Endothelial cell (in vitro differentiated cells): ENCODE results near the gene CUZD1. TPM values are rescaled to one million over a fixed set of nuclear protein-coding genes. Genes with fewer than 3 reads are reported as not detected.
A peak's percentile ranks its signal among the peaks of the same experiment; 100 is the strongest.
"Not testable (repeated sequence)": the region's sequence is repeated elsewhere in the genome, so short reads cannot be mapped to it uniquely, and the experiment has no call there.

Experiments used
- DNase-seq: peaks from one replicate; pipeline ENCODE4 v3.0.0; 2021; ENCODE audit warnings: low spot score
- H3K27ac Mint-ChIP-seq: one replicate; pipeline ENCODE4 v1.8.0; 2021; ENCODE audit warnings: mixed read lengths, inconsistent platforms; ENCODE audit not compliant: unreplicated experiment
- H3K27me3 Mint-ChIP-seq: one replicate; pipeline ENCODE4 v1.8.0; 2021; ENCODE audit warnings: mild to moderate bottlenecking, moderate library complexity, mixed read lengths, inconsistent platforms; ENCODE audit not compliant: unreplicated experiment
- H3K36me3 Mint-ChIP-seq: one replicate; pipeline ENCODE4 v1.8.0; 2021; ENCODE audit warnings: mild to moderate bottlenecking, low read depth, mixed read lengths, inconsistent platforms; ENCODE audit not compliant: unreplicated experiment
- H3K4me1 Mint-ChIP-seq: one replicate; pipeline ENCODE4 v1.8.0; 2021; ENCODE audit warnings: mild to moderate bottlenecking, mixed read lengths, inconsistent platforms; ENCODE audit not compliant: unreplicated experiment
- H3K4me3 Mint-ChIP-seq: one replicate; pipeline ENCODE4 v1.8.0; 2021; ENCODE audit warnings: mild to moderate bottlenecking, mixed read lengths, inconsistent platforms; ENCODE audit not compliant: unreplicated experiment
- H3K9me3 Mint-ChIP-seq: one replicate; pipeline ENCODE4 v1.8.0; 2021; ENCODE audit warnings: mixed read lengths, inconsistent platforms; ENCODE audit not compliant: unreplicated experiment
- CTCF ChIP-seq: fragments of 200-600 bp; sonication (generic); IDR thresholded peaks from one replicate; pipeline ENCODE4 v1.5.0; 2021; ENCODE audit warnings: antibody characterized with exemption; ENCODE audit not compliant: unreplicated experiment
- total RNA-seq: library from RNA; stranded (reverse); fragmentation: NEBNext Ultra II Directional; extraction: Animal tissue kit (Norgen Biotek cat#: 25700); gene quantifications from one replicate; pipeline ENCODE4 v1.2.1, GENCODE V29; 2021; ENCODE audit not compliant: unreplicated experiment

CUZD1 gene
- total RNA-seq, 1 donor from 2014 or later: 0.54 TPM

- peaks cover 4% of the 10 kb centered on the region for H3K4me1 Mint-ChIP-seq
- H3K27me3 Mint-ChIP-seq: no peaks in the 10 kb centered on the region
- no peak overlapping the region for H3K27ac Mint-ChIP-seq
- peaks cover 4% of the 10 kb centered on the region for H3K9me3 Mint-ChIP-seq
- H3K4me3 Mint-ChIP-seq: no peak overlapping the region
- peaks cover 6% of the 10 kb centered on the region for H3K36me3 Mint-ChIP-seq
- no peak for DNase-seq
- no peak for TF ChIP-seq CTCF
Observed at GRCh38 chr10:122863216-122864193, 17.8 kb upstream of the CUZD1 start.

- H3K4me1 Mint-ChIP-seq: peaks cover 4% of the 10 kb centered on the region
- H3K27ac Mint-ChIP-seq: peak overlapping the region; percentile 39
- H3K27me3 Mint-ChIP-seq: no peaks in the 10 kb centered on the region
- peaks cover 2% of the 10 kb centered on the region for H3K36me3 Mint-ChIP-seq
- no peak for DNase-seq
- H3K9me3 Mint-ChIP-seq: peaks cover 2% of the 10 kb centered on the region
- no peak for TF ChIP-seq CTCF
- H3K4me3 Mint-ChIP-seq: no peak overlapping the region
Observed at GRCh38 chr10:122861711-122862161, 16.1 kb upstream of the CUZD1 start.

- Mint-ChIP-seq H3K4me1 (peaks cover 4% of the 10 kb centered on the region), H3K4me3 (no peak overlapping the region)
- no peak for TF ChIP-seq CTCF
Observed at GRCh38 chr10:122859527-122859926, 13.9 kb upstream of the CUZD1 start.

GRCh38 chr10:122858042-122858441, 12.4 kb upstream of the CUZD1 start:
- not testable (repeated sequence) for H3K9me3 Mint-ChIP-seq, H3K4me3 Mint-ChIP-seq, H3K36me3 Mint-ChIP-seq, DNase-seq, H3K27me3 Mint-ChIP-seq, H3K27ac Mint-ChIP-seq, H3K4me1 Mint-ChIP-seq

More at GRCh38 chr10:122859527-122859926, 13.9 kb upstream of the CUZD1 start:
- Mint-ChIP-seq H3K27ac (no peak overlapping the region), H3K36me3 (no peaks in the 10 kb centered on the region), H3K9me3 (no peaks in the 10 kb centered on the region), H3K27me3 (no peaks in the 10 kb centered on the region)
- DNase-seq: no peak

- Mint-ChIP-seq H3K9me3 (no peaks in the 10 kb centered on the region), H3K27ac (no peak overlapping the region), H3K36me3 (peaks cover 3% of the 10 kb centered on the region), H3K4me3 (no peak overlapping the region), H3K27me3 (no peaks in the 10 kb centered on the region), H3K4me1 (peaks cover 2% of the 10 kb centered on the region)
- no peak for DNase-seq
- TF ChIP-seq CTCF: no peak
Observed at GRCh38 chr10:122856902-122857301, 11.2 kb upstream of the CUZD1 start.
